ENCODE results near the gene ZNF280A. TPM values are rescaled to one million over a fixed set of nuclear protein-coding genes. Genes with fewer than 3 reads are reported as not detected.
A peak's percentile ranks its signal among the peaks of the same experiment; 100 is the strongest.

The ZNF280A gene
- total RNA-seq, 2 experiments from 2014 or later, result not detected

- Mint-ChIP-seq H3K4me1 (ENCODE audit: low read depth) (peaks cover 4% of the 10 kb centered on the region), H3K27me3 (no peaks in the 10 kb centered on the region), H3K9me3 (no peaks in the 10 kb centered on the region), H3K4me3 (no peak overlapping the region), H3K36me3 (ENCODE audit: low read depth) (no peaks in the 10 kb centered on the region), H3K27ac (no peak overlapping the region)
- POLR2A ChIA-PET, result no interaction called here
- intact Hi-C loops (cut with micrococcal nuclease), result no loop called here
- ATAC-seq (no peak), DNase-seq (no peak)
- no peak for TF ChIP-seq CTCF (IDR thresholded peaks at IDR 0.05)
- CTCF ChIA-PET, result interaction anchor here (0.8 to 1.1 kb wide), 3 partner anchors 11 to 62 kb away, joined by 3 to 4 read pairs (median 3); no protein-coding TSS in a partner anchor
Observed at GRCh38 chr22:22554587-22555284, 34.7 kb upstream of the ZNF280A start.

- ChIA-PET CTCF (interaction anchor here (0.8 to 1.1 kb wide), 3 partner anchors 10 to 62 kb away, joined by 3 to 4 read pairs (median 3); no protein-coding TSS in a partner anchor), POLR2A (no interaction called here)
- no peak for TF ChIP-seq CTCF (IDR thresholded peaks at IDR 0.05)
- no peaks in the 10 kb centered on the region for H3K9me3 Mint-ChIP-seq
- ATAC-seq (no peak), DNase-seq (no peak)
- H3K4me1 Mint-ChIP-seq (ENCODE audit: low read depth), result peaks cover 1% of the 10 kb centered on the region
- no peak overlapping the region for H3K4me3 Mint-ChIP-seq
- H3K36me3 Mint-ChIP-seq (ENCODE audit: low read depth), result no peaks in the 10 kb centered on the region
- intact Hi-C loops (cut with micrococcal nuclease), result no loop called here
- H3K27ac Mint-ChIP-seq, result no peak overlapping the region
- peaks cover 1% of the 10 kb centered on the region for H3K27me3 Mint-ChIP-seq
Observed at GRCh38 chr22:22553735-22554586, 33.9 kb upstream of the ZNF280A start.

- no peaks in the 10 kb centered on the region for H3K36me3 Mint-ChIP-seq (ENCODE audit: low read depth)
- CTCF ChIA-PET, result no interaction called here
Observed at GRCh38 chr22:22553141-22553540, 33.1 kb upstream of the ZNF280A start.

GRCh38 chr22:22552630-22553029, 32.6 kb upstream of the ZNF280A start:
- DNase-seq, result peak; percentile 12
- no peak for ATAC-seq
- no peaks in the 10 kb centered on the region for H3K9me3 Mint-ChIP-seq
- no peak overlapping the region for H3K4me3 Mint-ChIP-seq
- no peaks in the 10 kb centered on the region for H3K36me3 Mint-ChIP-seq (ENCODE audit: low read depth)
- intact Hi-C loops (cut with micrococcal nuclease), result no loop called here
- CTCF ChIA-PET, result no interaction called here
- no peaks in the 10 kb centered on the region for H3K4me1 Mint-ChIP-seq (ENCODE audit: low read depth)
- H3K27ac Mint-ChIP-seq, result no peak overlapping the region
- POLR2A ChIA-PET, result no interaction called here
- no peak for TF ChIP-seq CTCF (IDR thresholded peaks at IDR 0.05)
- peaks cover 1% of the 10 kb centered on the region for H3K27me3 Mint-ChIP-seq

More at GRCh38 chr22:22553141-22553540, 33.1 kb upstream of the ZNF280A start:
- H3K9me3 Mint-ChIP-seq, result no peaks in the 10 kb centered on the region
- intact Hi-C loops (cut with micrococcal nuclease), result no loop called here
- DNase-seq (no peak), ATAC-seq (no peak)
- no peaks in the 10 kb centered on the region for H3K4me1 Mint-ChIP-seq (ENCODE audit: low read depth)
- H3K27ac Mint-ChIP-seq, result no peak overlapping the region
- peaks cover 1% of the 10 kb centered on the region for H3K27me3 Mint-ChIP-seq
- POLR2A ChIA-PET, result no interaction called here
- no peak overlapping the region for H3K4me3 Mint-ChIP-seq
- TF ChIP-seq CTCF (IDR thresholded peaks at IDR 0.05), result no peak
